Measurements from ENCODE around the gene ZSWIM9. TPM values are rescaled to one million over a fixed set of nuclear protein-coding genes. Genes with fewer than 3 reads are reported as not detected.
A peak's percentile ranks its signal among the peaks of the same experiment; 100 is the strongest.
"Not testable (repeated sequence)": the region's sequence is repeated elsewhere in the genome, so short reads cannot be mapped to it uniquely, and the experiment has no call there.

The ZSWIM9 gene
- total RNA-seq, 1 donor from 2014 or later: 11.7 TPM

DNA sequence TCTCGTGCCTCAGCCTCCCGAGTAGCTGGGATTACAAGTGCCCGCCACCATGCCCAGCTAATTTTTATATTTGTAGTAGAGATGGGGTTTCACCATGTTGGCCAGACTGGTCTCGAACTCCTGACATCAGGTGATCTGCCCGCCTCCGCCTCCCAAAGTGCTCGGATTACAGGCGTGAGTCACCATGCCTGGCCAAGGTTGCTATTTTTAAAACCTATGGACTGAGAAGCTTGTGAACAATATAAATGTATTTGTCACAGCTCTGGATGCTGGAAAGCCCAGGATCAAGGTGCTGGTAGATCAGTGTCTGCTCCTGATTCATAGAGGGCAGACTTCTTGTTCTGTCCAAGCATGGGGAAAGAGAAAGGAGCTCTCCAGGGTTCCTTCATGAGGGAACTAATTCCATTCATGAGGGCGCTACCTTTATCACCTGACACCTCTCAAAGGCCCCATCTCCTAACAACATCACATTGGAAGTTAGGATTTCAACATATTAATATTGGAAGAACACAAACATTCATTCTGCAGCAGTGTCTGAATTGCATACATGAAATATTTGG, 69.2 kb downstream of the ZSWIM9 start:
- TF ChIP-seq CTCF (IDR thresholded peaks at IDR 0.05; ENCODE audit: unreplicated experiment): no peak
- no peaks in the 10 kb centered on the region for H3K27me3 Mint-ChIP-seq (ENCODE audit: low read depth)
- no peak for DNase-seq (ENCODE audit: low spot score in 2 of 2, unreplicated experiment in 2 of 2)
- H3K4me1 Mint-ChIP-seq: peaks cover 6% of the 10 kb centered on the region
- H3K4me3 Mint-ChIP-seq: no peak overlapping the region
- H3K27ac Mint-ChIP-seq: no peak overlapping the region
- no peaks in the 10 kb centered on the region for H3K9me3 Mint-ChIP-seq
- H3K36me3 Mint-ChIP-seq: peaks cover 40% of the 10 kb centered on the region

GRCh38 chr19:48241771-48242170, 71.3 kb downstream of the ZSWIM9 start:
- not testable (repeated sequence) for H3K4me3 Mint-ChIP-seq; H3K9me3 Mint-ChIP-seq; DNase-seq (ENCODE audit: low spot score in 2 of 2, unreplicated experiment in 2 of 2); H3K27ac Mint-ChIP-seq; H3K4me1 Mint-ChIP-seq; H3K27me3 Mint-ChIP-seq (ENCODE audit: low read depth)
- peaks cover 39% of the 10 kb centered on the region for H3K36me3 Mint-ChIP-seq

DNA sequence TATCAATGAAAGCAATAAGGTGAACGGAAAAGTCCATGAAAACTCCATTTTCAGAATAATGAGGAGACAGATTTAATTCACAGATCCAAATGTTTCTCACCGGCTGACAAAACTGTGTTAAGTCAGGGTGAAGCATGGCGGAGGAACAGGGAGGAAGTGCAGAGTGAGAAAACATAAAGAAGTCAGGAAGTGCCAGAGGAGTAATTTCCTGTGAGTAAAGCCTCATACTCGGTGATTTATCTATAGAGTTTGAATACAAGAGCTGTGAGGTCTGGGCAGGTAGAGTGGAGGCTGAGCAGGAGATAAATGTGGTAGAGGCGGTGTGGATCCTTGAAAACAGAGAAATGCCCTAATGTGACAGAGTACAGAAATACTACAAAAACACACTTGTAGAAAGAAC, 73.8 kb downstream of the ZSWIM9 start:
- DNase-seq (ENCODE audit: low spot score in 2 of 2, unreplicated experiment in 2 of 2): no peak
- Mint-ChIP-seq H3K4me3 (no peak overlapping the region), H3K9me3 (no peaks in the 10 kb centered on the region), H3K27ac (peak overlapping the region; percentile 44), H3K4me1 (peaks cover 8% of the 10 kb centered on the region), H3K36me3 (peaks cover 30% of the 10 kb centered on the region), H3K27me3 (ENCODE audit: low read depth) (no peaks in the 10 kb centered on the region)
- TF ChIP-seq CTCF (IDR thresholded peaks at IDR 0.05; ENCODE audit: unreplicated experiment): no peak

DNA sequence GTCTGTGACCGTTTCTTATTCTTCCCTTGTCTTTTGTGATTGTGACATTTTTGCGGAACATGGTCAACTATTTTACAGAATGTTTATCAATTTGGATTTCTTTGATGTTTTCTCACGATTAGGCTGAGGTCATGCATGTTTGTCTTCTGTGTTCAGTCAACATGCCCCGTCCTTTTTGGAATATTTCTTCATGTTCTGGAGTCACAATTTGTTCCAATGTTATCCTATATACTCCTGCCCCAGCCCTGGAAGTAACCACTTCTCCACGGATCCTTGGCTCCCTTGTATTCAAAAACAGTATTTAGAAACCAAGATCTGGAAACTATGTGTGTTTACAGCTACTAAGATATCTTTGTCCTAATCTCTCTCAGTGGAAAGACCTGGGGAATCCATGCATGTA, 75.6 kb downstream of the ZSWIM9 start:
- Mint-ChIP-seq H3K4me1 (peaks cover 10% of the 10 kb centered on the region), H3K9me3 (no peaks in the 10 kb centered on the region), H3K36me3 (peaks cover 25% of the 10 kb centered on the region), H3K27me3 (ENCODE audit: low read depth) (no peaks in the 10 kb centered on the region), H3K4me3 (no peak overlapping the region), H3K27ac (no peak overlapping the region)
- no peak for TF ChIP-seq CTCF (IDR thresholded peaks at IDR 0.05; ENCODE audit: unreplicated experiment)
- no peak for DNase-seq (ENCODE audit: low spot score in 2 of 2, unreplicated experiment in 2 of 2)

GRCh38 chr19:48247212-48247611, 76.7 kb downstream of the ZSWIM9 start:
- Mint-ChIP-seq H3K36me3 (peaks cover 18% of the 10 kb centered on the region), H3K4me3 (no peak overlapping the region), H3K4me1 (peaks cover 10% of the 10 kb centered on the region), H3K27me3 (ENCODE audit: low read depth) (no peaks in the 10 kb centered on the region), H3K9me3 (no peaks in the 10 kb centered on the region), H3K27ac (no peak overlapping the region)
- no peak for DNase-seq (ENCODE audit: low spot score in 2 of 2, unreplicated experiment in 2 of 2)
- no peak for TF ChIP-seq CTCF (IDR thresholded peaks at IDR 0.05; ENCODE audit: unreplicated experiment)

Other genes with a start within 250 kb of the ZSWIM9 start
- not detected in 3 replicates for gene BSPH1, start 178.5 kb upstream of the ZSWIM9 start, total RNA-seq
- gene ELSPBP1, start 176.0 kb upstream of the ZSWIM9 start, total RNA-seq: 1.0 TPM in 1 of 3 replicates, not detected in the others
- not detected in 3 replicates for gene CABP5, start 126.6 kb upstream of the ZSWIM9 start, total RNA-seq
- 1.6 to 2.5 TPM (median 2.0 TPM) in 3 replicates for gene PLA2G4C, start 59.9 kb upstream of the ZSWIM9 start, total RNA-seq
- 62.6 to 72.8 TPM (median 66.5 TPM) in 3 replicates for gene LIG1, start 336 bp upstream of the ZSWIM9 start, total RNA-seq
- gene CARD8, start 85.2 kb downstream of the ZSWIM9 start, total RNA-seq: 48.7 to 51.5 TPM (median 50.0 TPM) in 3 replicates
- gene ZNF114, start 99.4 kb downstream of the ZSWIM9 start, total RNA-seq: 3.7 to 4.4 TPM (median 3.9 TPM) in 3 replicates
- gene EMP3, start 154.9 kb downstream of the ZSWIM9 start, total RNA-seq: 50.2 to 57.3 TPM (median 52.5 TPM) in 3 replicates
- gene TMEM143, start 193.3 kb downstream of the ZSWIM9 start, total RNA-seq: 8.2 to 11.7 TPM (median 8.6 TPM) in 3 replicates
- gene SYNGR4, start 193.7 kb downstream of the ZSWIM9 start, total RNA-seq: not detected in 3 replicates
- 255 to 262 TPM (median 260 TPM) in 3 replicates for gene KDELR1, start 220.9 kb downstream of the ZSWIM9 start, total RNA-seq
- gene GRIN2D, start 223.0 kb downstream of the ZSWIM9 start, total RNA-seq: 14.5 to 15.8 TPM (median 15.7 TPM) in 3 replicates